Measurements from ENCODE around the gene MPC1L.

Gene MPC1L

GRCh38 chrX:40579141-40579540, 44.1 kb upstream of the MPC1L start:
- TF ChIP-seq POU6F1 (CRISPR knock-in tag; IDR thresholded peaks at IDR 0.05; ENCODE audit: borderline replicate concordance, low read depth) (no peak), ZFP3 (CRISPR knock-in tag; IDR thresholded peaks at IDR 0.05) (no peak), PPARA (CRISPR knock-in tag; IDR thresholded peaks at IDR 0.05; ENCODE audit: borderline replicate concordance) (no peak), PATZ1 (CRISPR knock-in tag; IDR thresholded peaks at IDR 0.05; ENCODE audit: borderline replicate concordance) (no peak), CSRNP3 (CRISPR knock-in tag; IDR thresholded peaks at IDR 0.05) (no peak)
- ATAC-seq: no peak

- no peak; the same call in 2 of the 3 replicates for ATAC-seq
- TF ChIP-seq POU6F1 (CRISPR knock-in tag; IDR thresholded peaks at IDR 0.05; ENCODE audit: borderline replicate concordance, low read depth): no peak
- TF ChIP-seq OSR1 (CRISPR knock-in tag; IDR thresholded peaks at IDR 0.05): no peak
- no peak for TF ChIP-seq CSDC2 (CRISPR knock-in tag; IDR thresholded peaks at IDR 0.05)
- TF ChIP-seq ZFP3 (CRISPR knock-in tag; IDR thresholded peaks at IDR 0.05): no peak
- no peak for TF ChIP-seq CREB5 (CRISPR knock-in tag; IDR thresholded peaks at IDR 0.05; ENCODE audit: low read depth)
- no peak for TF ChIP-seq ISL1 (CRISPR knock-in tag; IDR thresholded peaks at IDR 0.05)
- TF ChIP-seq PPARA (CRISPR knock-in tag; IDR thresholded peaks at IDR 0.05; ENCODE audit: borderline replicate concordance): no peak
These were observed 43.2 kb upstream of the MPC1L start for GRCh38 chrX:40579900-40580536.

GRCh38 chrX:40580537-40581335, 42.5 kb upstream of the MPC1L start, which contains the start of gene ATP6AP2:
Gene ATP6AP2, plus strand, starts transcription at chrX:40580970. Its CDS starts 96 bp downstream, at chrX:40581066.
- no peak for TF ChIP-seq OSR1 (CRISPR knock-in tag; IDR thresholded peaks at IDR 0.05)
- TF ChIP-seq ISL1 (CRISPR knock-in tag; IDR thresholded peaks at IDR 0.05): no peak
- no peak for TF ChIP-seq TCF4 (CRISPR knock-in tag; IDR thresholded peaks at IDR 0.05; ENCODE audit: borderline replicate concordance)
- no peak for TF ChIP-seq PPARA (CRISPR knock-in tag; IDR thresholded peaks at IDR 0.05; ENCODE audit: borderline replicate concordance)
- TF ChIP-seq TOX (CRISPR knock-in tag; IDR thresholded peaks at IDR 0.05; ENCODE audit: borderline replicate concordance): no peak
- TF ChIP-seq ZNF8 (CRISPR knock-in tag; IDR thresholded peaks at IDR 0.05): no peak
- TF ChIP-seq CSRNP3 (CRISPR knock-in tag; IDR thresholded peaks at IDR 0.05): no peak
- no peak for TF ChIP-seq POU6F1 (CRISPR knock-in tag; IDR thresholded peaks at IDR 0.05; ENCODE audit: borderline replicate concordance, low read depth)
- no peak for TF ChIP-seq SNAI2 (CRISPR knock-in tag; IDR thresholded peaks at IDR 0.05)
- TF ChIP-seq CREB5 (CRISPR knock-in tag; IDR thresholded peaks at IDR 0.05; ENCODE audit: low read depth): no peak
- peak; percentile 99 for ATAC-seq
